Naive thymus-derived CD4-positive, alpha-beta T cell (primary cell): ENCODE data around the gene CENPQ. TPM values are rescaled to one million over a fixed set of nuclear protein-coding genes. Genes with fewer than 3 reads are reported as not detected.

Source experiments
- ATAC-seq: fragments of 150-1000 bp; cut with Tn5 transposase; 2 replicates; pipeline ENCODE4 v1.10.0; 2021; ENCODE audit warnings: mild to moderate bottlenecking, moderate library complexity
- CTCF ChIA-PET: fragments of 350-600 bp; sonication (Branson Sonifier 250); formaldehyde crosslinking; loops from one replicate; lab custom pipeline; 2021; ENCODE audit warnings: antibody characterized with exemption; lab: Charles Lee
- POLR2A ChIA-PET: fragments of 350-600 bp; sonication (Branson Sonifier 250); formaldehyde crosslinking; loops from one replicate; lab custom pipeline; 2021; ENCODE audit warnings: antibody characterized with exemption, inconsistent platforms; lab: Charles Lee
- DNase-seq, 9 donors: peaks; one replicate each; pipeline versions ENCODE4 v3.0.0 to v3.0.0-alpha.2; 2020 to 2022; ENCODE audit warnings: mixed read lengths in 1 of 9
- H3K27ac ChIP-seq: one replicate; pipeline ENCODE4 v1.7.0; 2013; ENCODE audit warnings: mild to moderate bottlenecking, low read depth, low read length, moderate library complexity
- H3K27me3 ChIP-seq, 2 donors: one replicate each; pipeline ENCODE4 v1.7.0; 2013; ENCODE audit warnings: low read length in 2 of 2, mild to moderate bottlenecking in 2 of 2, moderate library complexity in 2 of 2; ENCODE audit not compliant: control insufficient read depth in 2 of 2, insufficient read depth in 2 of 2
- H3K36me3 ChIP-seq, 3 experiments: 1 replicate in 2 of 3; 2 replicates in 1 of 3; pipeline ENCODE4 v1.7.0; 2013; ENCODE audit warnings: low read length in 3 of 3, mild to moderate bottlenecking in 3 of 3, moderate library complexity in 1 of 3; ENCODE audit not compliant: insufficient read depth in 3 of 3, control insufficient read depth in 2 of 3
- H3K4me1 ChIP-seq, 2 donors: one replicate each; pipeline ENCODE4 v1.7.0; 2013; ENCODE audit warnings: low read length in 2 of 2, mild to moderate bottlenecking in 2 of 2, moderate library complexity in 1 of 2; ENCODE audit not compliant: control insufficient read depth in 2 of 2, insufficient read depth in 2 of 2
- H3K4me3 ChIP-seq: 2 replicates; pipeline ENCODE4 v1.7.0; 2013; ENCODE audit warnings: mild to moderate bottlenecking, low read length
- H3K9me3 ChIP-seq, 3 experiments: 1 replicate in 2 of 3; 2 replicates in 1 of 3; pipeline ENCODE4 v1.7.0; 2013; ENCODE audit warnings: low read length in 3 of 3; ENCODE audit not compliant: control insufficient read depth in 2 of 3
- H3K27ac Mint-ChIP-seq, 9 donors: one replicate each; pipeline ENCODE4 v1.8.0; 2020 to 2022; ENCODE audit warnings: mixed read lengths in 9 of 9, mild to moderate bottlenecking in 8 of 9, moderate library complexity in 5 of 9, inconsistent platforms in 2 of 9
- H3K27me3 Mint-ChIP-seq, 5 donors: one replicate each; pipeline ENCODE4 v1.8.0; 2021 to 2022; ENCODE audit warnings: mixed read lengths in 5 of 5, mild to moderate bottlenecking in 1 of 5
- H3K36me3 Mint-ChIP-seq, 5 donors: one replicate each; pipeline ENCODE4 v1.8.0; 2020 to 2022; ENCODE audit warnings: mixed read lengths in 5 of 5, mild to moderate bottlenecking in 3 of 5, inconsistent platforms in 1 of 5
- H3K4me1 Mint-ChIP-seq, 7 donors: one replicate each; pipeline ENCODE4 v1.8.0; 2020 to 2022; ENCODE audit warnings: mixed read lengths in 7 of 7, mild to moderate bottlenecking in 3 of 7, inconsistent platforms in 1 of 7
- H3K4me3 Mint-ChIP-seq, 10 donors: one replicate each; pipeline ENCODE4 v1.8.0; 2020 to 2022; ENCODE audit warnings: mild to moderate bottlenecking in 10 of 10, mixed read lengths in 10 of 10, moderate library complexity in 6 of 10, inconsistent platforms in 2 of 10
- H3K9me3 Mint-ChIP-seq, 11 donors: one replicate each; pipeline ENCODE4 v1.8.0; 2020 to 2022; ENCODE audit warnings: mixed read lengths in 11 of 11, mild to moderate bottlenecking in 4 of 11, inconsistent platforms in 1 of 11, moderate library complexity in 1 of 11
- intact Hi-C, 2 donors: fragments of 100-400 bp; cut with micrococcal nuclease; formaldehyde crosslinking; loops; one replicate each; pipeline ENCODE4 v1.15.1; 2023
- polyA plus RNA-seq, 2 donors: library from polyadenylated mRNA; unstranded; fragments of 300-500 nt; fragmentation: Illumina TruSeq; gene quantifications; one replicate each; pipeline ENCODE4 v1.2.3, GENCODE V29; 2021
- total RNA-seq, 6 experiments: library from RNA in 5 of 6; stranded (reverse) in 5 of 6; gene quantifications; 1 replicate in 5 of 6; 2 replicates in 1 of 6; pipeline ENCODE4 v1.2.3 and lab custom pipeline; 2021 to 2026

CENPQ gene, protein sequence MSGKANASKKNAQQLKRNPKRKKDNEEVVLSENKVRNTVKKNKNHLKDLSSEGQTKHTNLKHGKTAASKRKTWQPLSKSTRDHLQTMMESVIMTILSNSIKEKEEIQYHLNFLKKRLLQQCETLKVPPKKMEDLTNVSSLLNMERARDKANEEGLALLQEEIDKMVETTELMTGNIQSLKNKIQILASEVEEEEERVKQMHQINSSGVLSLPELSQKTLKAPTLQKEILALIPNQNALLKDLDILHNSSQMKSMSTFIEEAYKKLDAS
- 10 to 100 TPM in 1 of 5 experiments, 1 to 10 TPM in 4; 1.2 to 11.4 (median 5.0) TPM for total RNA-seq
- polyA plus RNA-seq = 1 to 10 TPM; 2.7 to 3.3 TPM
- total RNA-seq (lab: John Stamatoyannopoulos, UW) = 1.6 reads per million, percentile 5 among the genes with 10 or more reads in this experiment

DNA sequence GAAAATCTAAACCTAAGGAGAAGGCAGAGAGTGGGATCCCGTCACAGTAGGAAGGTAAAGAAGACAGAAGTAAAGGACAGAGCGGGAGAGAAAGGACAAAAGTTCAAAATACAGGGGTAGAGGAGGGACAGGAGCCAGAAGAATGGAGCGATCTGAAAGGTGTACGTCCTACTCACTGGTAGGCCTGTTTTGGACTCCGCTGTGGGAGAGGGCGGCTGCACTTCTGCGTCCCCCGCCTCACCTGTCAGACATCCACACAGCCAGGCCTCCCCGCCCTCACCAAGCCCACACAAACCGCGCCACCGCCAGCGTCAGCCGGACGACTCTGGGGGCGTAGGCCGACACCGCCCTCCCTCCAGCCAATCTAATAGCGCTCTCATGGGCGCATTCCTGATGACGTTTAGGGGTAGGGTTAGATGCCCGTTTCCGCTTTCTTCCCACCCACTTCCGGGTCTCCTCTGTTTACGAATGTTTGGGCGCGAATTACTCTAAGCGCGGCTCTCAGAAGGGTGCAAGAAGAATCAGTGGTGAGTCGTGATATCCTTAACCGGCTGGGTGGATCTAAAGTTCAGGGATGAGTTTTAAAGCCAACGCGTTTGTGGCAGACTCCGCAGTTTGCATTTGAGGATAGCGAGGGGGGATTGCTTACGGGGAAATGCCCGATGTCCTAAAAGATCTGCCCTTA lies at the start of gene CENPQ, which contains the start of gene MMUT:
CENPQ (plus strand) TSS at position 444 of the 685 bp plus-strand sequence. CDS start 6,807 bp downstream, outside the sequence.
MMUT (minus strand) TSS at position 327 of the 685 bp plus-strand sequence. CDS start 3,787 bp downstream, outside the sequence.
- H3K27me3 Mint-ChIP-seq = no peaks in the 10 kb centered on the region

DNA sequence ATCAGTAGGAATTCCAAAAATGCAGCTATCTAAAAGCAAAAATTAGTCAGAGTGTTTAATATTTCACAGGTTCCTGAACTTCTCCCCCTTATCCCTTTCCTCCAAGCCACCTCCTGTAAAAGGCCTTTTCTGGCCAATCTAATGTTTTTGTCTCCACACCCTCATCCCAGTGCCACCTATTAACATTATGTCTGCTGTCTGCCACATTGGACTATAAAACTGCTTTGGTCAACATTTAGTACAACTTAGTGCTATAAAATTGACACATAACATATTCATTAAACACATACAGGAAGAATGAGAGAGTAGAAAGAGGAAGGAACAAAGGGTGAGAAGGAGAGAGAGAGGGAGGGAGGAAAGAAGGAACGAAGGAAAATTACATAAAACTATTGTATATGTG lies 47.8 kb upstream of the CENPQ start:
- H3K27me3 ChIP-seq = no peaks in the 10 kb centered on the region
- peaks cover 5 to 18% (median 10%) of the 10 kb centered on the region in 5 donors for H3K27me3 Mint-ChIP-seq
- CTCF ChIA-PET = no interaction called here
- H3K9me3 ChIP-seq = no peaks in the 10 kb centered on the region
- H3K36me3 Mint-ChIP-seq = no peaks in the 10 kb centered on the region
- no peaks in the 10 kb centered on the region for H3K36me3 ChIP-seq
- H3K4me1 ChIP-seq = no peaks in the 10 kb centered on the region
- H3K27ac ChIP-seq = no peak overlapping the region
- intact Hi-C loops = no loop called here
- peaks cover 0 to 2% (median 0%) of the 10 kb centered on the region in 11 donors for H3K9me3 Mint-ChIP-seq
- no peak overlapping the region for H3K27ac Mint-ChIP-seq
- no peaks in the 10 kb centered on the region for H3K4me1 Mint-ChIP-seq
- DNase-seq = no peak
- no peak for ATAC-seq
- POLR2A ChIA-PET = no interaction called here
- no peak overlapping the region for H3K4me3 ChIP-seq
- no peak overlapping the region for H3K4me3 Mint-ChIP-seq

More for the DNA sequence above, at the start of gene CENPQ, which contains the start of gene MMUT:
- intact Hi-C loops = loop anchor here (1.0 to 5.0 kb wide), 3 partner anchors 144 to 1986 kb away; partner anchors contain the start of gene CD2AP (in 2 of the 2)
- ChIA-PET POLR2A (no interaction called here), CTCF (no interaction called here)
- Mint-ChIP-seq H3K4me3 (peak within 1 kb of the TSS; percentile 94 to 100 (median 98)), H3K9me3 (peaks cover 0 to 2% (median 0%) of the 10 kb centered on the region in 11 donors), H3K4me1 (peaks cover 43 to 80% (median 57%) of the 10 kb centered on the region in 7 donors), H3K36me3 (peaks cover 0 to 13% (median 5%) of the 10 kb centered on the region in 5 donors), H3K27ac (peak within 1 kb of the TSS; percentile 91 to 99 (median 96))
- ATAC-seq = peak; percentile 99
- peak; percentile 85 to 94 (median 92) for DNase-seq
- Histone ChIP-seq H3K9me3 (no peaks in the 10 kb centered on the region), H3K27me3 (no peaks in the 10 kb centered on the region), H3K27ac (peak within 1 kb of the TSS; percentile 85), H3K36me3 (peaks cover 0 to 10% (median 0%) of the 10 kb centered on the region in 3 experiments), H3K4me3 (peak within 1 kb of the TSS; percentile 68), H3K4me1 (peaks cover 14 to 15% of the 10 kb centered on the region in 2 donors)

DNA sequence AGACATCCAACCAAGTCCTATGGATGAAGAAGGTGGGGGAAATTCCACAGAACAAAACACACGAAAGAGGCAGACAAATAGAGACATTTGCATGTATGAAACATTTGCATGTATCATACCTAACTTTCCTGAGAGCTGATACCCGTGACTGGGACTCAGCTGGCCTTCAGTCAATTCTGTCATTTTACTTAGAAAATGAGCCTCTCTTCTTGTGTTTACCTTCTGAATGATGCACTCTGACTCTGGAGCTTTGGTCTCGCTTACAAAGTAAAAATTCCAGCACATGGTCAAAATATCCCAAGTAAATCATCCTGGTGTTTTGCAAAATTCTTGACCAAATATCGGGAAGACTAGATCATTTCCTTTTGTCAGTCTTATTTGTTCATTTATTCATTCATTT lies 47.0 kb upstream of the CENPQ start:
- ATAC-seq = no peak
- Mint-ChIP-seq H3K27me3 (peaks cover 5 to 18% (median 10%) of the 10 kb centered on the region in 5 donors), H3K9me3 (peaks cover 0 to 2% (median 0%) of the 10 kb centered on the region in 11 donors), H3K4me3 (no peak overlapping the region), H3K4me1 (no peaks in the 10 kb centered on the region), H3K36me3 (no peaks in the 10 kb centered on the region), H3K27ac (no peak overlapping the region)
- ChIA-PET POLR2A (no interaction called here), CTCF (no interaction called here)
- DNase-seq = no peak
- no peaks in the 10 kb centered on the region for H3K27me3 ChIP-seq
- no peaks in the 10 kb centered on the region for H3K36me3 ChIP-seq
- no peaks in the 10 kb centered on the region for H3K4me1 ChIP-seq
- H3K27ac ChIP-seq = no peak overlapping the region
- intact Hi-C loops = no loop called here
- no peaks in the 10 kb centered on the region for H3K9me3 ChIP-seq
- no peak overlapping the region for H3K4me3 ChIP-seq

DNA sequence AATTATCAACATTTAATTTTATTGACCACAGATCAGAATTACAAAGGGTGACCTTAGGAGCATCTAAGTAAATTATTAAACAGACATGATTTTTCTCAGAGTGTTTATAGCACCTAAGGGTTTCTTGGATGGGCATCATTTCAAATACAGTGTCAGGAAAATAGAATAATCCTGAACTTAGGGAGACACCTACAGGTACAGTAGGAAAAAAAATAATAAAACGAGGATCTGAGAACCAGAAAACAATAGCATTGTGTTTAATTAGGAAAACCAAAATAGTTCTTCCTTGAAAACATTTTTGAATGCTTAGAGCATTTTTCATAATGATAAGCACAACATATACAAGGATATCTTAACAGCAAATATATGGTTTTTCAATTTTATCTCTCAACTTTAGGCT lies 39.4 kb upstream of the CENPQ start:
- POLR2A ChIA-PET = no interaction called here

DNA sequence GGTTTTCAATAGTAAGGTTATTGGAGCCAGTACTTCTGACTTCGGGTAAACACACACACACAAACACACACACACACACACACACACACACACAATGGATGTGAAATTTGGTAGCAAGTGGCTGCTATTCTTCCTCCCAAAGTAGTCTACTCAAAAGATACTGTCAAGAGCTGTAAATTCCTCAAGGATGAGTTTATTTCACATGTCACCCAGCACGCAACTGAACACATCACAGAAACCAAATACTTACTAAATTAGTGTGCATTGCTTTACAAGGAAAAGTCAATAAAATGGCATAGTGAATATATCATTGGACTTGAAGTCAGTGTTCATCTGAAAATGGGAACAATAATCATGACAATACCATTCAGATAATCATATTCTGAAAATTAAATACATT lies 33.0 kb upstream of the CENPQ start:
- DNase-seq = no peak
- Mint-ChIP-seq H3K4me1 (no peaks in the 10 kb centered on the region), H3K36me3 (peaks cover 9 to 55% (median 38%) of the 10 kb centered on the region in 5 donors), H3K27ac (no peak overlapping the region), H3K9me3 (peaks cover 0 to 6% (median 0%) of the 10 kb centered on the region in 11 donors), H3K27me3 (no peaks in the 10 kb centered on the region), H3K4me3 (no peak overlapping the region)
- ChIA-PET POLR2A (no interaction called here), CTCF (no interaction called here)
- ATAC-seq = no peak
- Histone ChIP-seq H3K4me1 (no peaks in the 10 kb centered on the region), H3K4me3 (no peak overlapping the region), H3K36me3 (peaks cover 7 to 22% (median 9%) of the 10 kb centered on the region in 3 experiments), H3K27ac (no peak overlapping the region), H3K27me3 (no peaks in the 10 kb centered on the region), H3K9me3 (no peaks in the 10 kb centered on the region)
- intact Hi-C loops = no loop called here

More for the DNA sequence above, 39.4 kb upstream of the CENPQ start:
- ATAC-seq (no peak), DNase-seq (no peak)
- CTCF ChIA-PET = no interaction called here
- peaks cover 0 to 13% (median 4%) of the 10 kb centered on the region in 5 donors for H3K36me3 Mint-ChIP-seq
- H3K4me3 Mint-ChIP-seq = no peak overlapping the region
- H3K9me3 Mint-ChIP-seq = peaks cover 0 to 6% (median 0%) of the 10 kb centered on the region in 11 donors
- intact Hi-C loops = no loop called here
- H3K4me1 Mint-ChIP-seq = no peaks in the 10 kb centered on the region
- Histone ChIP-seq H3K36me3 (no peaks in the 10 kb centered on the region), H3K27ac (no peak overlapping the region), H3K9me3 (no peaks in the 10 kb centered on the region), H3K27me3 (no peaks in the 10 kb centered on the region), H3K4me1 (no peaks in the 10 kb centered on the region), H3K4me3 (no peak overlapping the region)
- no peak overlapping the region for H3K27ac Mint-ChIP-seq
- H3K27me3 Mint-ChIP-seq = peaks cover 0 to 4% (median 0%) of the 10 kb centered on the region in 5 donors

DNA sequence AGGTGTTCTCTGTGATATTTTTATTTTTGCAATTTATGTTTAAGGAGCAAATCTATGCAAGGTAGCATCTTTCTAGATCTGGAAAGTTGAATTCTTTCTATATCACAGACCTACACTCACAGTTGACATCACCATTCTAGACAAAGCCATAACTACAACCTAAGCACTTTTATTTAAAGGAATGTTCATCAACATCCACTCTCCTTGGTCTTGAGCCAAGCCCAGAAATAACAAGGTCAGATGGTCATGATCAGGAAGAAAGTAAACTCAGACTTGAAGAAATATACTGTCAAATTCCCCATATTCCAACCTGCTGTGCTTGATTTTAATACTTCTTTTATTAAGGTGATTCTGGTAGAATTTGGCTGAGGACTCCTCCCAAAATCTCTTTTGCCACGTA lies 32.3 kb upstream of the CENPQ start:
- DNase-seq = no peak
- H3K27me3 ChIP-seq = no peaks in the 10 kb centered on the region
- Mint-ChIP-seq H3K27ac (no peak overlapping the region), H3K4me3 (no peak overlapping the region), H3K4me1 (no peaks in the 10 kb centered on the region), H3K9me3 (peaks cover 0 to 6% (median 0%) of the 10 kb centered on the region in 11 donors), H3K36me3 (peaks cover 14 to 62% (median 45%) of the 10 kb centered on the region in 5 donors), H3K27me3 (no peaks in the 10 kb centered on the region)
- H3K4me3 ChIP-seq = no peak overlapping the region
- ChIA-PET CTCF (no interaction called here), POLR2A (no interaction called here)
- no peak overlapping the region for H3K27ac ChIP-seq
- no peak for ATAC-seq
- intact Hi-C loops = no loop called here
- H3K9me3 ChIP-seq = no peaks in the 10 kb centered on the region
- peaks cover 8 to 25% (median 13%) of the 10 kb centered on the region in 3 experiments for H3K36me3 ChIP-seq
- no peaks in the 10 kb centered on the region for H3K4me1 ChIP-seq
